Activated naive CD8-positive, alpha-beta T cell treated with anti-CD3 and anti-CD28 coated beads, Interleukin-2, amount 10 ng/mL, durations not matched to agents 7 days and 5 days (primary cell): ENCODE results near the gene GTPBP6. TPM values are rescaled to one million over a fixed set of nuclear protein-coding genes. Genes with fewer than 3 reads are reported as not detected.
"Not testable (repeated sequence)": the region's sequence is repeated elsewhere in the genome, so short reads cannot be mapped to it uniquely, and the experiment has no call there.

Experiments used
- ATAC-seq: fragments of 150-1000 bp; cut with Tn5 transposase; one replicate; pipeline ENCODE4 v1.10.0; 2021; ENCODE audit warnings: low read depth, moderate library complexity
- POLR2A ChIA-PET: fragments of 350-600 bp; sonication (Branson Sonifier 250); formaldehyde crosslinking; loops from one replicate; lab custom pipeline; 2021; ENCODE audit warnings: antibody characterized with exemption; lab: Charles Lee
- DNase-seq: peaks from one replicate; pipeline ENCODE4 v3.0.0; 2021
- H3K27ac Mint-ChIP-seq: one replicate; pipeline ENCODE4 v1.8.0; 2022; ENCODE audit warnings: mild to moderate bottlenecking, mixed read lengths
- H3K27me3 Mint-ChIP-seq: one replicate; pipeline ENCODE4 v1.8.0; 2022; ENCODE audit warnings: mild to moderate bottlenecking, moderate library complexity, mixed read lengths
- H3K36me3 Mint-ChIP-seq: one replicate; pipeline ENCODE4 v1.8.0; 2021; ENCODE audit warnings: mild to moderate bottlenecking, mixed read lengths
- H3K4me1 Mint-ChIP-seq: one replicate; pipeline ENCODE4 v1.8.0; 2021; ENCODE audit warnings: mixed read lengths
- H3K4me3 Mint-ChIP-seq: one replicate; pipeline ENCODE4 v1.8.0; 2022; ENCODE audit warnings: mild to moderate bottlenecking, moderate library complexity, mixed read lengths
- H3K9me3 Mint-ChIP-seq: one replicate; pipeline ENCODE4 v1.8.0; 2021; ENCODE audit warnings: mixed read lengths
- total RNA-seq, 2 experiments: library from RNA; stranded (reverse); gene quantifications; one replicate each; pipeline ENCODE4 v1.2.3, GENCODE V29; 2021

Gene GTPBP6
- total RNA-seq, 2 experiments from 2014 or later = 63.1 to 64.5 TPM

GRCh38 chrX:275967-276580, 42.5 kb downstream of the GTPBP6 start:
- DNase-seq = peak; percentile 69
- peaks cover 3% of the 10 kb centered on the region for H3K27me3 Mint-ChIP-seq
- peaks cover 7% of the 10 kb centered on the region for H3K36me3 Mint-ChIP-seq
- peak overlapping the region; percentile 81 for H3K4me3 Mint-ChIP-seq
- ATAC-seq = peak; percentile 84
- H3K27ac Mint-ChIP-seq = peak overlapping the region; percentile 56
- POLR2A ChIA-PET = no interaction called here
- peaks cover 12% of the 10 kb centered on the region for H3K4me1 Mint-ChIP-seq
- H3K9me3 Mint-ChIP-seq = no peaks in the 10 kb centered on the region

GRCh38 chrX:275476-275966, 43.1 kb downstream of the GTPBP6 start:
- ATAC-seq (peak; percentile 21), DNase-seq (no peak)
- H3K4me3 Mint-ChIP-seq = peak overlapping the region; percentile 71
- H3K27me3 Mint-ChIP-seq = peaks cover 3% of the 10 kb centered on the region
- H3K9me3 Mint-ChIP-seq = no peaks in the 10 kb centered on the region
- H3K36me3 Mint-ChIP-seq = peaks cover 7% of the 10 kb centered on the region
- peaks cover 12% of the 10 kb centered on the region for H3K4me1 Mint-ChIP-seq
- no peak overlapping the region for H3K27ac Mint-ChIP-seq
- POLR2A ChIA-PET = no interaction called here

GRCh38 chrX:274904-275475, 43.6 kb downstream of the GTPBP6 start:
- no peak for DNase-seq
- POLR2A ChIA-PET = no interaction called here
- ATAC-seq = peak; percentile 6
- Mint-ChIP-seq H3K27ac (no peak overlapping the region), H3K4me1 (peaks cover 12% of the 10 kb centered on the region), H3K9me3 (no peaks in the 10 kb centered on the region), H3K4me3 (peak overlapping the region; percentile 71), H3K27me3 (peaks cover 3% of the 10 kb centered on the region), H3K36me3 (peaks cover 7% of the 10 kb centered on the region)

- Mint-ChIP-seq H3K9me3 (no peaks in the 10 kb centered on the region), H3K36me3 (no peaks in the 10 kb centered on the region), H3K4me3 (no peak overlapping the region), H3K27ac (no peak overlapping the region), H3K4me1 (no peaks in the 10 kb centered on the region), H3K27me3 (peaks cover 3% of the 10 kb centered on the region)
- POLR2A ChIA-PET = no interaction called here
- ATAC-seq (no peak), DNase-seq (no peak)
These were observed 47.7 kb downstream of the GTPBP6 start for GRCh38 chrX:270848-271367.

GRCh38 chrX:267771-268261, 50.8 kb downstream of the GTPBP6 start:
- POLR2A ChIA-PET = no interaction called here
- H3K9me3 Mint-ChIP-seq = no peaks in the 10 kb centered on the region
- H3K4me3 Mint-ChIP-seq = no peak overlapping the region
- peaks cover 2% of the 10 kb centered on the region for H3K4me1 Mint-ChIP-seq
- ATAC-seq (no peak), DNase-seq (peak; percentile 19)
- H3K27me3 Mint-ChIP-seq = no peaks in the 10 kb centered on the region
- H3K36me3 Mint-ChIP-seq = no peaks in the 10 kb centered on the region
- H3K27ac Mint-ChIP-seq = no peak overlapping the region

DNA sequence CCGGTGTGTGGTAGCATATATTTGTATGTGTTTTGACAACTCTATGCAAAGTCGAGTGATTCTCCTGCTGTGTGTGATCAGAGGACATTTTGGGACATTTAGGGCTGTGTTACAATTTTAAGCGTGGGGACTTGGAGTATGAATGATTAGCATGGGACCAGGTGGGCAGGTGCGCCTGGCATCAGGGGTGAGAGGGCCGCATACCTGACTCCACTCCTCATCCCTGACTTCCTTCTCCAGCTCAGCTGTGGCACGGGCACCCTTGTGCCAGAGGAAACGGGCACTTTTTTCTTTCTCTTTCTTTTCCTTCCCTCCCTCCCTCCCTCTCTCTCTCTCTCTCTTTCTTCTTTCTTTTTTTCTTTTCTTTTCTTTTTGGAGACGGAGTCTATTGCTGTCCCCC, 53.1 kb downstream of the GTPBP6 start:
- no peak for DNase-seq
- Mint-ChIP-seq H3K4me1 (peaks cover 2% of the 10 kb centered on the region), H3K36me3 (no peaks in the 10 kb centered on the region), H3K27ac (no peak overlapping the region), H3K27me3 (no peaks in the 10 kb centered on the region), H3K9me3 (no peaks in the 10 kb centered on the region), H3K4me3 (no peak overlapping the region)
- POLR2A ChIA-PET = no interaction called here
- no peak for ATAC-seq

GRCh38 chrX:264634-265455, 53.8 kb downstream of the GTPBP6 start:
- POLR2A ChIA-PET = no interaction called here
- no peak for ATAC-seq
- DNase-seq = no peak
- Mint-ChIP-seq H3K9me3 (no peaks in the 10 kb centered on the region), H3K27ac (no peak overlapping the region), H3K4me3 (no peak overlapping the region), H3K27me3 (no peaks in the 10 kb centered on the region), H3K36me3 (no peaks in the 10 kb centered on the region), H3K4me1 (peaks cover 2% of the 10 kb centered on the region)

- not testable (repeated sequence) for H3K27ac Mint-ChIP-seq, ATAC-seq
These were observed 54.6 kb downstream of the GTPBP6 start for GRCh38 chrX:264006-264405.

DNA sequence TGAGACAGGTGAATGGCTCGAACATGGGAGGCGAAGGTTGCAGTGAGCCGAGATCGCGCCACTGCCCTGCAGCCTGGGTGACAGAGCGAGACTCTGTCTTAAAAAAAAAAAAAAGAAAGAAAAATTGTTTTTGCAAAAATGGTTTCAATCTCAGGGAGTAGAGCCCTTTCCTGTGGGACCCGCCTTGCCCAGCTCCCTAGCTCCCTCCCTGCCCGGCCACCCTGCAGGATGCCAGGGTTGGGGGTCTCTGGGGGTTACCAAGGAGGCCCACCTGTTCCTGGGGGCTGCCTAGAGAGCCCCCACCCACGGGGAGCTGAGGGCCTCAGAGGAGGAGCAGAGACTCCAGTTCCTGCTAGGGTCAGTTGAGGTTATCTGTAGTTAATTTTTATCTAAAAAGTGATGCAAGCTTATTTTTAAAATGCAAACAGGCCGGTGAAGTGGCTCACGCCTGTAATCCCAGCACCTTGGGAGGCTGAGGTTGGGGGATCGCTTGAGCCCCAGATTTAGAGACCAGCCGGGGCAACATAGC, 56.2 kb downstream of the GTPBP6 start:
- no peak overlapping the region for H3K4me3 Mint-ChIP-seq
- POLR2A ChIA-PET = no interaction called here
- DNase-seq = no peak
- H3K27me3 Mint-ChIP-seq = no peaks in the 10 kb centered on the region
- peaks cover 2% of the 10 kb centered on the region for H3K4me1 Mint-ChIP-seq
- no peaks in the 10 kb centered on the region for H3K9me3 Mint-ChIP-seq
- ATAC-seq = no peak
- H3K27ac Mint-ChIP-seq = no peak overlapping the region
- H3K36me3 Mint-ChIP-seq = no peaks in the 10 kb centered on the region

More at GRCh38 chrX:264006-264405, 54.6 kb downstream of the GTPBP6 start:
- H3K36me3 Mint-ChIP-seq, H3K4me3 Mint-ChIP-seq, POLR2A ChIA-PET, DNase-seq, H3K4me1 Mint-ChIP-seq, H3K9me3 Mint-ChIP-seq, H3K27me3 Mint-ChIP-seq: not testable (repeated sequence)

GRCh38 chrX:261919-262352, 56.7 kb downstream of the GTPBP6 start:
- Mint-ChIP-seq H3K4me1 (peaks cover 2% of the 10 kb centered on the region), H3K9me3 (no peaks in the 10 kb centered on the region), H3K27ac (no peak overlapping the region), H3K36me3 (no peaks in the 10 kb centered on the region), H3K27me3 (no peaks in the 10 kb centered on the region), H3K4me3 (no peak overlapping the region)
- DNase-seq (no peak), ATAC-seq (no peak)
- POLR2A ChIA-PET = no interaction called here

GRCh38 chrX:261167-261918, 57.3 kb downstream of the GTPBP6 start:
- ATAC-seq = no peak
- Mint-ChIP-seq H3K4me1 (peaks cover 2% of the 10 kb centered on the region), H3K27me3 (no peaks in the 10 kb centered on the region), H3K27ac (no peak overlapping the region), H3K9me3 (no peaks in the 10 kb centered on the region), H3K4me3 (no peak overlapping the region), H3K36me3 (no peaks in the 10 kb centered on the region)
- DNase-seq = no peak
- POLR2A ChIA-PET = no interaction called here

DNA sequence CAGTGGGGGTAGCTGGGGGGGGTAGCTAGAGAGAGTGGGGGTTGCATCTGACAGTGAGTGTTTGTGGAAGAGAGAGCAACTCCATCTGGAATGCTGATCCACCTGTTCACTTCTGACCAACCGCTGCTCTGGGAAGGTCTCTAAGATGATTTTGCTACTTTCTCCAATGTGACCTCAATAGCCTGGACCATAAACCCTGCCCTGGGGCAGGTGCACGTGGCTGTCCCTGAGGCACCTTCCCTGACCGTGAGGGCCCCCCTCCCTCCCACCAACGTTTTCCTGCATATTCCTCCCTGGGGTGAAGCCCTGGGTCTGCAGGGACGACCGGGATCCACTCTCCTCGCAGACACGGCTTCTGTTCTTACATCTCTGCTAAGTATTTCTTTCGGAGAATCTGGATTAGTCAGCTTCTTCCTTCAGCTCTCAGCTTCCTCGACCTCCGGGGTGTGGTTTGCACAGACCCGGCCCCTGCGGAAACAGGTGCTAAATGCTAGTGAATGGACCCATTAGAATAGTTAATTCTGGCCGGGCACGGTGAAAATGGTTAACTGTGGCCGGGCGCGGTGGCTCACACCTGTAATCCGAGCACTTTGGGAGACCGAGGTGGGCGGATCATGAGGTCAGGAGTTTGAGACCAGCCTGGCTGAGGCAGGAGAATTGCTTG, 58.8 kb downstream of the GTPBP6 start:
- DNase-seq (no peak), ATAC-seq (peak; percentile 47)
- H3K4me3 Mint-ChIP-seq = peak overlapping the region; percentile 22
- no peaks in the 10 kb centered on the region for H3K9me3 Mint-ChIP-seq
- H3K27ac Mint-ChIP-seq = peak overlapping the region; percentile 22
- no peaks in the 10 kb centered on the region for H3K27me3 Mint-ChIP-seq
- no peaks in the 10 kb centered on the region for H3K4me1 Mint-ChIP-seq
- H3K36me3 Mint-ChIP-seq = no peaks in the 10 kb centered on the region
- POLR2A ChIA-PET = no interaction called here
